ENCODE results near the gene ATP8B4.

DNA sequence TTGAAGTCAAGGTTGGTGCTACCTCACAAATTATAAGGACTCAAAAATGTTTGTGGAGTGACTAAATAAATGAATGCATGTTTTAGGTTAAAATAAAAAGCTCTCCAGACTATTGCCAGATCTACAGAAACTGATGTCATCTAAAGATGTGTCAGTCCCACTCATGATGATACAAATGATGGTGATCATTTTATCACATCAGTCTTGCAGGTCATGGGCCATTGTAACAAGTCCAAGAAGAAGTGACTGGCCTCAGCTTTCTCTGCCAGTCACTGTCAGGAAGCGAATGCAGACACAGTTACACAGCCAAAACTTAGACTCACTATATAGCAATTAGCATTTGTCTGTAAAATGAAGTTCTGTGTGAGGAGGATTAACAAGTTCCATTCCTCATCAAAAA, 18.5 kb downstream of the ATP8B4 start:
- TF ChIP-seq POLR2A (IDR thresholded peaks at IDR 0.05) = no peak
- TF ChIP-seq, protein P1, sequence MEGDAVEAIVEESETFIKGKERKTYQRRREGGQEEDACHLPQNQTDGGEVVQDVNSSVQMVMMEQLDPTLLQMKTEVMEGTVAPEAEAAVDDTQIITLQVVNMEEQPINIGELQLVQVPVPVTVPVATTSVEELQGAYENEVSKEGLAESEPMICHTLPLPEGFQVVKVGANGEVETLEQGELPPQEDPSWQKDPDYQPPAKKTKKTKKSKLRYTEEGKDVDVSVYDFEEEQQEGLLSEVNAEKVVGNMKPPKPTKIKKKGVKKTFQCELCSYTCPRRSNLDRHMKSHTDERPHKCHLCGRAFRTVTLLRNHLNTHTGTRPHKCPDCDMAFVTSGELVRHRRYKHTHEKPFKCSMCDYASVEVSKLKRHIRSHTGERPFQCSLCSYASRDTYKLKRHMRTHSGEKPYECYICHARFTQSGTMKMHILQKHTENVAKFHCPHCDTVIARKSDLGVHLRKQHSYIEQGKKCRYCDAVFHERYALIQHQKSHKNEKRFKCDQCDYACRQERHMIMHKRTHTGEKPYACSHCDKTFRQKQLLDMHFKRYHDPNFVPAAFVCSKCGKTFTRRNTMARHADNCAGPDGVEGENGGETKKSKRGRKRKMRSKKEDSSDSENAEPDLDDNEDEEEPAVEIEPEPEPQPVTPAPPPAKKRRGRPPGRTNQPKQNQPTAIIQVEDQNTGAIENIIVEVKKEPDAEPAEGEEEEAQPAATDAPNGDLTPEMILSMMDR (IDR thresholded peaks at IDR 0.05) = no peak

All from prostate gland (tissue), 2 donors.